Activated CD4-positive, CD25-positive, alpha-beta regulatory T cell treated with anti-CD3 and anti-CD28 coated beads, Interleukin-2, amount 50 U/mL, for 72 hours (primary cell): ENCODE data around the gene UGGT1.

Experiments
- DNase-seq: peaks from one replicate; pipeline ENCODE4 v3.0.0; 2021

The UGGT1 gene

GRCh38 chr2:128108166-128108565 lies 17.2 kb downstream of the UGGT1 start:
- DNase-seq, result no peak

GRCh38 chr2:128109243-128109642 lies 18.2 kb downstream of the UGGT1 start:
- DNase-seq, result no peak

- DNase-seq, result no peak
These were observed 25.1 kb downstream of the UGGT1 start for GRCh38 chr2:128115921-128116623.

- DNase-seq, result no peak
These were observed 43.6 kb downstream of the UGGT1 start for GRCh38 chr2:128134573-128134972.

- DNase-seq, result no peak
These were observed 46.2 kb downstream of the UGGT1 start for GRCh38 chr2:128137094-128137616.

- no peak for DNase-seq
These were observed 48.6 kb downstream of the UGGT1 start for GRCh38 chr2:128139624-128140023.

GRCh38 chr2:128145651-128146050 lies 54.7 kb downstream of the UGGT1 start:
- DNase-seq, result no peak

GRCh38 chr2:128153786-128154185 lies 62.8 kb downstream of the UGGT1 start:
- DNase-seq, result no peak

GRCh38 chr2:128154225-128154624 lies 63.2 kb downstream of the UGGT1 start:
- no peak for DNase-seq

- DNase-seq, result no peak
These were observed 65.0 kb downstream of the UGGT1 start for GRCh38 chr2:128155970-128156369.

GRCh38 chr2:128156812-128157211 lies 65.8 kb downstream of the UGGT1 start:
- no peak for DNase-seq

GRCh38 chr2:128157644-128158043 lies 66.6 kb downstream of the UGGT1 start:
- DNase-seq, result no peak

- DNase-seq, result no peak
These were observed 67.2 kb downstream of the UGGT1 start for GRCh38 chr2:128158176-128158575.

GRCh38 chr2:128159437-128159836 lies 68.4 kb downstream of the UGGT1 start:
- no peak for DNase-seq

- no peak for DNase-seq
These were observed 69.7 kb downstream of the UGGT1 start for GRCh38 chr2:128160616-128161275.

- DNase-seq, result no peak
These were observed 71.3 kb downstream of the UGGT1 start for GRCh38 chr2:128162266-128162665.

GRCh38 chr2:128164311-128164710 lies 73.3 kb downstream of the UGGT1 start:
- no peak for DNase-seq

- DNase-seq, result no peak
These were observed 75.8 kb downstream of the UGGT1 start for GRCh38 chr2:128166746-128167353.

GRCh38 chr2:128169094-128169493 lies 78.1 kb downstream of the UGGT1 start:
- DNase-seq, result no peak

- no peak for DNase-seq
These were observed 78.5 kb downstream of the UGGT1 start for GRCh38 chr2:128169497-128169896.

GRCh38 chr2:128169933-128170709 lies 79.1 kb downstream of the UGGT1 start:
- DNase-seq, result no peak

- no peak for DNase-seq
These were observed 79.8 kb downstream of the UGGT1 start for GRCh38 chr2:128170776-128171175.

- DNase-seq, result no peak
These were observed 81.2 kb downstream of the UGGT1 start for GRCh38 chr2:128172191-128172590.
